Measurements from ENCODE around the gene ATG10.
"Not testable (repeated sequence)": the region's sequence is repeated elsewhere in the genome, so short reads cannot be mapped to it uniquely, and the experiment has no call there.

GRCh38 chr5:82009869-82010268 lies 38.0 kb downstream of the ATG10 start:
- TF ChIP-seq CTCF, POLR2A (IDR thresholded peaks at IDR 0.05): not testable (repeated sequence)

Data from heart left ventricle (tissue), 13 donors.